HL-60/S4 treated with retinoic acid at 250 ng/mL for 4 days and 3 days (cell line): ENCODE results near the gene HOXB13.

Experiments used
- in situ Hi-C: fragments of 300-500 bp; cut with MboI; formaldehyde crosslinking; loops from 2 replicates; pipeline ENCODE4 v1.7.0; 2022; ENCODE audit warnings: low sequenced_read_pairs

Gene HOXB13

DNA sequence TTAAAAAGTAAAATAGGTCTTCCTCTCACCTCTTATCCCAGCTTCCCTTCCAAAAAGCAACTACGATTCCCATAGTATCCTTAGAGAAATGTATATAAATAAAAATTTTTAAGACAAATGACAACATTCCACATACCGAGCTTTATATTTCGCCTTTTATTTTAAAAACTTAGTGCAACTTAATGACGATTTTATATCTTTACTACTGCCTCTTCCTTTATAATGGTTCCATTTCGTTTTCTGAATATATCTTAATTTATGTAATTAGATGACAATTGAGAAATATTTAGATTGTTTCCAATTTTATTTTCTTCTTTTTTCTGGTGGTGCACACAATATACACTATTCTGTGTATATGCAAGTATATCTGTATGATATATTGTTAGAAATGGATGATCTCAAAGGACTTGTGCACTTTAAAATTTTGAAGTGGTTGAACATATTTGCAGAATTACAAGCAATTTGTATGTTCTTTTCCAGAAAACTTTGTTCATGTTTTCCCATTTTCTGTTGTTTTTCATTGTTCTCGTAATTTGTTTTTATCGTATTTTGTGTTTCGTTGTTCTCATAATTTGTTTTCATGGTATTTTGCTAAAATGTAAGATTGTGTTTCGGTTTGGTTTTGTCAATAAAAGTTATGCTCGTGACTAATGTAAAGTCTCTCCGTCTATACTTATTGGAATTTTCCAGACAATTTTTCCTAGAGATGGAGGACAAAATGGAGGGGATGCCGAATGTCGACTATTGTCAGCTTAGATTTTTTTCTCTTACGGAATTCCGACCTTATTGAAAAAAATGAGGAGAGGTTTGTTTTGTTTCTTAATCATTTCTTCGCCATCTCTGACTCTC lies 20.4 kb upstream of the HOXB13 start:
- in situ Hi-C loops, result no loop called here

DNA sequence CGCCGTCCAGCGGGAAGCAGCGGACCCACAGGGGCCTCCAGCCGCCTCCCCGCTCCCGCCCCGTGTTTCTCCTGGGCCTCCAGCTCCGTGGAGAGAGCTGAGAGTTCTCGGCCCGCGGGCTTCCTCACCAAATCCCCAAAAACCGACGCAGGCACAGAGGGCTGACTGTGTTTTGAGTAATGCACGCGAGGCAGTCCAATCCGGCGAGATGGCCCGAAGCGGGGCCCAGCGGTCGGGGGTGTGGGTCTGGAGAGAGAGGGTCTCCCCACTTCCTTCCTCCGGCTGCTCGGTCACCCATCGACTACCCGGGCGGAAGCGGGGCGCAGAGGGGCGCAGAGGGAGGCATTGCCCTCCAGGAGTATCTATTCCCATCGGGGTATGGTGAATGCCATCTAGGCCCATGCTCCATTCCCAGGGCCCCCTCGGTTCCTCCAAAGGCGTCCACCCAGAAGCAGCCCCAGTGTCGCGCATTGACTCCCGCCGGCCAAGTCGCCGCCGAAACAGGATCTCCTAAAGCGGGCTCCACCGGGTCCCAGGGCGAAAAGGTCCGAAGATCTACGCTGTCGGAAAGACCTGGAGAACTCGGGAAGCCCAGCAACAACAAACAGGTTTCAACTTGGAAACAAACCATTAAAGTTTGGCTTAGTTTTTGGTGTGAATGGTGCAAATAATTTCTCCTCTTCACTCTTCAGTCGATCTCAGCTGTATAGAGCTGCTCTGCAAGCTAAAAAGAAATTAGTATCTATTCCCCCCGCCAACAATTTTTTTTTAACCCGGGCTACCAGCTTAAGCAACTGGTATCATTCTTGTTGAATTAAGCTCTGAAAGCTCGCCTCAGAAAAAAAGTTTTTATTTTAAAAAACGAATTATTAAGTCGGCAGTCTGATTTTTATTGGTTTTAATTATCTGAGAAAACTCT lies 19.2 kb upstream of the HOXB13 start:
- in situ Hi-C loops, result no loop called here

- in situ Hi-C loops, result no loop called here
Measured at GRCh38 chr17:48746916-48747444, 18.4 kb upstream of the HOXB13 start.

- in situ Hi-C loops, result no loop called here
Measured at GRCh38 chr17:48745381-48746275, 17.1 kb upstream of the HOXB13 start.

GRCh38 chr17:48740537-48740936 lies 12.0 kb upstream of the HOXB13 start:
- in situ Hi-C loops, result no loop called here

DNA sequence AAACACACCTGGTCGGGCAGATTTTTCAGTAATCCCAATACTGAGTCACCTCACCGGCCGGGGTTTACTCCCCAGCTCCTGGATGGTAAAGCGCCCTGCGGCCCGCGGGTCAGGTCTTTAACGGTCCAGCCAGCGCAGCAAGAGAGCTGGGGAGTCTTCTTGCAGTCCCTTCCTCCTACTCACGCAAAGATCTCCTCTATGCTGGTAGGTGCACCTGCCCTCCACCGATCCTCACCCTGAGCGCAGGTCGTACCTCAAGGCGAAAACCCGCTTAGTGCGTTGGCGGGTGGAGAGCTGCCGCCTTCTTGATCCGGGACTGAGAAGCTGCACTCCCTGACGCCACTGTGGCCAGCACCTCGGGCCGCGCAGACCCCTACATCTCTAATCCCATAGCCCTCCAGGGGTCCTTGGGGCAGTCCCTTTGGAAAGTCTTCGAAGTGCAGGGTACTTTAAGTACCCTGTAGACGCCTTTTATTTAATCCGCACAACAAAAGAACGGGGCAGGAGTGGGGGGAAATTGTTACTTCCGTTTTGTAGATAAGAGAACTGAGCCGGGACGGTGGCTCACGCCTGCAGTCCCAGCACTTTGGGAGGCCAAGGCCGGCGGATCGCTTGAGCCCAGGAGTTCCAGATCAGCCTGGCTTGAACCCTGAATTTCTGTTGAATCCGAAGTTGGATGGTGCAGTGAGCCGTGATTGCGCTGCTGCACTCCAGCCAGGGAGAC lies 10.4 kb upstream of the HOXB13 start:
- in situ Hi-C loops, result no loop called here

GRCh38 chr17:48738424-48738802 lies 9.9 kb upstream of the HOXB13 start:
- in situ Hi-C loops, result no loop called here

GRCh38 chr17:48737330-48738043 lies 8.9 kb upstream of the HOXB13 start:
- in situ Hi-C loops, result no loop called here

GRCh38 chr17:48735062-48735351 lies 6.5 kb upstream of the HOXB13 start:
- in situ Hi-C loops, result no loop called here

- in situ Hi-C loops, result no loop called here
Measured at GRCh38 chr17:48734333-48735061, 5.9 kb upstream of the HOXB13 start.

GRCh38 chr17:48733632-48734328 lies 5.2 kb upstream of the HOXB13 start:
- in situ Hi-C loops, result no loop called here

GRCh38 chr17:48732688-48733629 lies 4.4 kb upstream of the HOXB13 start:
- in situ Hi-C loops, result no loop called here

DNA sequence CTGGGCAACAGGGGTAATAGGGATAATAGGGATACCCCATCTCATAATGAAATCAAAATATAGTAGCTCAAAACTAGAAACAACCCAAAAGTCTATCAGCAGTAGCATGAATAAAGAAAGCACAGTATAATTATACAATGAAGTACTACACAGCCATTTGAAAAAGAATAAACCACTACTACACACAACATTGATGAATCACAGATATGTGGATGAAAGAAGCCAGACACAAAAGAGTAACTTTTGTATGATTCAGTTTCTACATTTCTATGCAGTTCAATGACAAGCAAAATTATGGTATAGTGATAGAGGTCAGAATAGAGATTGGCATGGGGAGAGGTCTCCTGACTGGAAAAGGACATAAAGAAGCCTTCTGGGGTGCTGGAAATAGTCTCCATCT lies 2.8 kb upstream of the HOXB13 start:
- in situ Hi-C loops, result no loop called here

- in situ Hi-C loops, result no loop called here
Measured at GRCh38 chr17:48730240-48730550, 1.6 kb upstream of the HOXB13 start.

GRCh38 chr17:48729335-48730239 lies 1.0 kb upstream of the HOXB13 start:
- in situ Hi-C loops, result no loop called here

DNA sequence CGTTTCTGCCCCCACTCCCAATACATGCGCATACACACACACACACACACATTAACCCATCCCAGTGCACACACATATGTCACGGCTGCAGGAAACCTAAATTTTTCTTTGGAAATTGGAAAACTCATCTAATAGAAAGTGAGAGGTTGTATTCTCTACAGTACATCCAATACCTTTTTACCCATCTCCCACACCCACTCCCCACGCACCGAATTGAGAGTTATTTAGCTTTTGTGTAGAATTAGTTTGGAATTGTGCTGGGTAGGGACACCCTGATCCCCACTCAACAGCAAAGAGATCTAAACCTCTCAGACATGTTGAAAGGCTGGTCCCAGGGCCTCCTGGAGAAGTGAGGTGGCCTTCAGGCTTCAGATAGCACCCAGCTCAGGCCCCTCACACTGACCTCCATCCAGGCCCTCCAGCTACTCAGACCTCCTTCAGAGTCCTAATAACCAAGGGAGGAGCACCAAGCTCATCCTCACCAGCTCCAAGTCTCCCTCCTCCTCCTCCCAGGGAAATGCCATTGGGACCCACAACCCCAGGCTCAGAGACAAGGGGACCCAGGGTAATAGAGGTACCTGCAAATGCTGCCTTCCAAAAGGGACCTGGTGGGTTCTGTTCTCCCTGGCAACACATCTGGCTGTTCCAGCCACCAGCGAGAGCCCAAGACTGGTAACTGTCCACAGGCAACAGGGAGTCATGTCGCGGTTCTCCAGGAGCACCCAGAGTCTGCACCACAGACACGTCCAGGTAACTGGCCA lies 955 bp downstream of the HOXB13 start:
- in situ Hi-C loops, result no loop called here
